ENCODE measurements around the gene PNISR.

- TF ChIP-seq EZH2 (IDR thresholded peaks at IDR 0.05; ENCODE audit: borderline replicate concordance, low read length) = no peak
- TF ChIP-seq CTCF (IDR thresholded peaks at IDR 0.05; ENCODE audit: low read length) = no peak
Measured at GRCh38 chr6:99359800-99360199, 65.3 kb downstream of the PNISR start.

Measured in OCI-LY1 (cell line).